ENCODE results near the gene IL18RAP.

The IL18RAP gene

DNA sequence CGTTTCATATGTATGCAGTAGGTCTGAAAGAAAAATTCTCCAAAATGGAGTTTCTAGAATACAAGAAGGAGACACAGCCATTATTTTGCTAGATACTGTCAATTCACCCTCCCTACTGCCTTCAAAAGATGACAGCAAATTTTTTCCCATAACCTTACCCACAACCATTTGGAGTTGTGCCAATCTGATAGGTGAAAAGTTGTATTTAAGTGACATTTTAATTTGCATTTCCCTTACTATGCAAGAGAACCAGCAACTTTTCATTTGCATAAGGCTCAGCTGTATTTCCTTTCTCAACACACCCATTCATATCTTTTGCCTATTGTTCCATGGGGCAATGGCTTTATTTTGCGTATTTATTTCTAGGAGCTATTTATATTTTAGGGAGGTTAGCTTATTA lies 31.4 kb upstream of the IL18RAP start:
- TF ChIP-seq, protein P1, sequence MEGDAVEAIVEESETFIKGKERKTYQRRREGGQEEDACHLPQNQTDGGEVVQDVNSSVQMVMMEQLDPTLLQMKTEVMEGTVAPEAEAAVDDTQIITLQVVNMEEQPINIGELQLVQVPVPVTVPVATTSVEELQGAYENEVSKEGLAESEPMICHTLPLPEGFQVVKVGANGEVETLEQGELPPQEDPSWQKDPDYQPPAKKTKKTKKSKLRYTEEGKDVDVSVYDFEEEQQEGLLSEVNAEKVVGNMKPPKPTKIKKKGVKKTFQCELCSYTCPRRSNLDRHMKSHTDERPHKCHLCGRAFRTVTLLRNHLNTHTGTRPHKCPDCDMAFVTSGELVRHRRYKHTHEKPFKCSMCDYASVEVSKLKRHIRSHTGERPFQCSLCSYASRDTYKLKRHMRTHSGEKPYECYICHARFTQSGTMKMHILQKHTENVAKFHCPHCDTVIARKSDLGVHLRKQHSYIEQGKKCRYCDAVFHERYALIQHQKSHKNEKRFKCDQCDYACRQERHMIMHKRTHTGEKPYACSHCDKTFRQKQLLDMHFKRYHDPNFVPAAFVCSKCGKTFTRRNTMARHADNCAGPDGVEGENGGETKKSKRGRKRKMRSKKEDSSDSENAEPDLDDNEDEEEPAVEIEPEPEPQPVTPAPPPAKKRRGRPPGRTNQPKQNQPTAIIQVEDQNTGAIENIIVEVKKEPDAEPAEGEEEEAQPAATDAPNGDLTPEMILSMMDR (IDR thresholded peaks at IDR 0.05), result no peak

DNA sequence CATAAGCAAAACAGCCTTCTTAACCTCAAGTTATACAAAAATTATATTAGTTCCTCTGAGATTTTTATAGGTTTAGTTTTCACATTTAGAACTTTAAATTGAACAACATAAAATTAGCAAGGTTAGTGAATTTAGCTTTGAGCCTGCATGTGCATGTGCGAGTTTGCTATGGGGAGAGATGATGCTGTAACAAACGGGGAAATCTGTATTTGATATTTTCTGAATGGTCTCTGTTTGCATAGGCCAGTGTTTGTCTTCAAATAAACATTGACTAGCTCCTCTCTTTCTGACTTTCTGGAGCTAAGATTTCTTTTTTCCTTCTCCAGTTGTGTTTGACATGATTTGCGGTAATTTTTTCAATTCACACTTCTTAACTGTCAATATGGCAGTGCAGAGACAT lies 30.9 kb upstream of the IL18RAP start:
- TF ChIP-seq, protein P1 (IDR thresholded peaks at IDR 0.05), result no peak

GRCh38 chr2:102392942-102393341 lies 30.0 kb upstream of the IL18RAP start:
- TF ChIP-seq, protein P1 (IDR thresholded peaks at IDR 0.05), result no peak

- TF ChIP-seq, protein P1 (IDR thresholded peaks at IDR 0.05), result no peak
Observed at GRCh38 chr2:102396012-102396411, 26.9 kb upstream of the IL18RAP start.

DNA sequence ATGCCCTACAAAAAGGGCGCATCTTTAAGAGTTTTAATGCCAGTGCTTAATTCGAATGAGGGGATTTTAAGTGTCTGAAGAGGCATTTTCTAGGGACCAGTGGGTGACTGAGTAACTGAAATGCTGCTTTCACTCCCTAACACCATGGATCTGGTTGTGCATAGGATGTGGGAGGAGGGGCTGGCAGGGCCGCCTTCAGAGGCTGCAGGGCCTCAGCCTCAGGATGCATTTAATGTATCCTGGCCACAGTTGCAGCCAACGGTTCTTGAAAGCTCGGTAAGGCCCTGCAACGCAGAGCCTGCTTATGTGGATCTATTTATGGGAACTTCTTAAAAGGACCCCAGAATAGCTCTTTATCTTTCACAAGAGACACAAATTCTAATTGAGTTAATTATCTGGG lies 25.8 kb upstream of the IL18RAP start:
- TF ChIP-seq, protein P1 (IDR thresholded peaks at IDR 0.05), result no peak

- TF ChIP-seq, protein P1 (IDR thresholded peaks at IDR 0.05), result no peak
Observed at GRCh38 chr2:102399499-102400141, 23.3 kb upstream of the IL18RAP start.

GRCh38 chr2:102401456-102401855 lies 21.5 kb upstream of the IL18RAP start:
- TF ChIP-seq, protein P1 (IDR thresholded peaks at IDR 0.05), result no peak

- TF ChIP-seq, protein P1 (IDR thresholded peaks at IDR 0.05), result no peak
Observed at GRCh38 chr2:102401865-102402264, 21.1 kb upstream of the IL18RAP start.
